Breast epithelium (tissue), 3 donors: ENCODE measurements around the gene PCGF5.
"Not testable (repeated sequence)": the region's sequence is repeated elsewhere in the genome, so short reads cannot be mapped to it uniquely, and the experiment has no call there.

Experiments used
- POLR2A ChIP-seq: fragments of 450-650 bp; IDR thresholded peaks from one replicate; pipeline ENCODE4 v1.6.1; 2016; ENCODE audit warnings: antibody characterized with exemption, mild to moderate bottlenecking, moderate library complexity
- POLR2AphosphoS5 ChIP-seq, 3 donors: sonication (generic); formaldehyde crosslinking; IDR thresholded peaks; one replicate each; pipeline ENCODE4 v1.6.1; 2017; ENCODE audit warnings: antibody characterized with exemption in 3 of 3
- TF ChIP-seq, protein P1 (sequence below), 3 donors: fragments of 450-650 bp; IDR thresholded peaks; one replicate each; pipeline ENCODE4 v1.5.1; 2016 to 2017; ENCODE audit warnings: antibody characterized with exemption in 3 of 3, mild to moderate bottlenecking in 3 of 3, moderate library complexity in 3 of 3

DNA sequence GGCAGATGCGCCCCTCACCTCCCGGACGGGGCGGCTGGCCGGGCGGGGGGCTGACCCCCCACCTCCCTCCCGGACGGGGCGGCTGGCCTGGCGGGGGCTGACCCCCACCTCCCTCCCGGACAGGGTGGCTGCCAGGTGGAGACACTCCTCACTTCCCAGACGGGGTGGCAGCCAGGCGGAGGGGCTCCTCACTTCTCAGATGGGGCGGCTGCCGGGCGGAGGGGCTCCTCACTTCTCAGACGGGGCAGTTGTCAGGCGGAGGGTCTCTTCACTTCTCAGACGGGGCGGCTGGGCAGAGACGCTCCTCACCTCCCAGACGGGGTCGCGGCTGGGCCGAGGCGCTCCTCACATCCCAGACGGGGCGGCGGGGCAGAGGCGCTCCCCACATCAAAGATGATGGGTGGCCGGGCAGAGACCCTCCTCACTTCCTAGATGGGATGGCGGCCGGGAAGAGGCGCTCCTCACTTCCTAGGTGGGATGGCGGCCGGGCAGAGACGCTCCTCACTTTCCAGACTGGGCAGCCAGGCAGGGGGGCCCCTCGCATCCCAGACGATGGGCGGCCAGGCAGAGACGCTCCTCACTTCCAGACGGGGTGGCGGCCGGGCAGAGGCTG, 102.9 kb downstream of the PCGF5 start:
- TF ChIP-seq, protein P1, sequence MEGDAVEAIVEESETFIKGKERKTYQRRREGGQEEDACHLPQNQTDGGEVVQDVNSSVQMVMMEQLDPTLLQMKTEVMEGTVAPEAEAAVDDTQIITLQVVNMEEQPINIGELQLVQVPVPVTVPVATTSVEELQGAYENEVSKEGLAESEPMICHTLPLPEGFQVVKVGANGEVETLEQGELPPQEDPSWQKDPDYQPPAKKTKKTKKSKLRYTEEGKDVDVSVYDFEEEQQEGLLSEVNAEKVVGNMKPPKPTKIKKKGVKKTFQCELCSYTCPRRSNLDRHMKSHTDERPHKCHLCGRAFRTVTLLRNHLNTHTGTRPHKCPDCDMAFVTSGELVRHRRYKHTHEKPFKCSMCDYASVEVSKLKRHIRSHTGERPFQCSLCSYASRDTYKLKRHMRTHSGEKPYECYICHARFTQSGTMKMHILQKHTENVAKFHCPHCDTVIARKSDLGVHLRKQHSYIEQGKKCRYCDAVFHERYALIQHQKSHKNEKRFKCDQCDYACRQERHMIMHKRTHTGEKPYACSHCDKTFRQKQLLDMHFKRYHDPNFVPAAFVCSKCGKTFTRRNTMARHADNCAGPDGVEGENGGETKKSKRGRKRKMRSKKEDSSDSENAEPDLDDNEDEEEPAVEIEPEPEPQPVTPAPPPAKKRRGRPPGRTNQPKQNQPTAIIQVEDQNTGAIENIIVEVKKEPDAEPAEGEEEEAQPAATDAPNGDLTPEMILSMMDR (IDR thresholded peaks at IDR 0.05): not testable (repeated sequence)
- TF ChIP-seq POLR2AphosphoS5 (IDR thresholded peaks at IDR 0.05); POLR2A: not testable (repeated sequence)
